Stimulated activated CD4-positive, alpha-beta T cell treated with anti-CD3 and anti-CD28 coated beads, Interleukin-2, amount 100 ng/mL, for 48 hours (primary cell): ENCODE measurements around the gene GXYLT1.
"Not testable (repeated sequence)": the region's sequence is repeated elsewhere in the genome, so short reads cannot be mapped to it uniquely, and the experiment has no call there.

Experiments used
- DNase-seq, 2 donors: peaks; one replicate each; pipeline ENCODE4 v3.0.0-alpha.2; 2020

GXYLT1 gene

GRCh38 chr12:42091769-42092168 lies 52.9 kb downstream of the GXYLT1 start:
- no peak for DNase-seq

GRCh38 chr12:42090899-42091298 lies 53.8 kb downstream of the GXYLT1 start:
- no peak for DNase-seq

- no peak for DNase-seq
Observed at GRCh38 chr12:42086031-42086430, 58.6 kb downstream of the GXYLT1 start.

GRCh38 chr12:42085594-42085993 lies 59.1 kb downstream of the GXYLT1 start:
- DNase-seq, result no peak

GRCh38 chr12:42084522-42084921 lies 60.2 kb downstream of the GXYLT1 start:
- no peak for DNase-seq

- DNase-seq, result no peak
Observed at GRCh38 chr12:42076976-42077375, 67.7 kb downstream of the GXYLT1 start.

GRCh38 chr12:42070036-42070435 lies 74.6 kb downstream of the GXYLT1 start:
- no peak for DNase-seq

- DNase-seq, result no peak
Observed at GRCh38 chr12:42059127-42059526, 85.5 kb downstream of the GXYLT1 start.

- no peak for DNase-seq
Observed at GRCh38 chr12:42056130-42056529, 88.5 kb downstream of the GXYLT1 start.

GRCh38 chr12:42053456-42053855 lies 91.2 kb downstream of the GXYLT1 start:
- no peak for DNase-seq

GRCh38 chr12:42048980-42049379 lies 95.7 kb downstream of the GXYLT1 start:
- DNase-seq, result not testable (repeated sequence)

- DNase-seq, result no peak
Observed at GRCh38 chr12:42039577-42039976, 105.1 kb downstream of the GXYLT1 start.

- DNase-seq, result no peak
Observed at GRCh38 chr12:42039176-42039575, 105.5 kb downstream of the GXYLT1 start.

GRCh38 chr12:42031847-42032564 lies 112.7 kb downstream of the GXYLT1 start:
- DNase-seq, result no peak
